ENCODE results near the gene ASTN2. TPM values are rescaled to one million over a fixed set of nuclear protein-coding genes. Genes with fewer than 3 reads are reported as not detected.

The ASTN2 gene
- total RNA-seq, 6 experiments from 2014 or later, result 0.91 to 3.1 (median 2.5) TPM

DNA sequence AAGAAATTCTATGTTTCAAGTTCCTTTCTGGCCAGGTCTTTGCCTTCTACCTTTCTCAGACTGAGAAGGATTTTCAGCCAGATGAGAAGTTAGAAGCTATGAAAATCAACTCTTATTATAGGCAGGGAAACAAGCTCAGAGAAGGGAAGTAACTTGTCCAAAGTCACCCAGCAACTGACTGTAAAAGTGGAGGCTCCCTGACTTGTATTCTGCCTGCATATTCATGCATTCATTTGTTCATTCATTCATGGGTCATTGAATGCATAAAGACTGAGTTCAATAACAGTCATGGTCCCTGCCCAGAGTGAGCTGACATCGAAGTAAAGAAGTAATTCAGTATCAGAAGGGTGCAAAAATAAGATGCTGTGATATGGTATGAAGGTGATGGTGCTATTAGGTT, 1021.7 kb downstream of the ASTN2 start:
- no peaks in the 10 kb centered on the region for H3K9me3 ChIP-seq
- no peak overlapping the region for H3K4me3 ChIP-seq
- no peak overlapping the region for H3K27ac ChIP-seq
- H3K4me1 ChIP-seq, result no peaks in the 10 kb centered on the region
- ATAC-seq (no peak), DNase-seq (no peak)
- intact Hi-C loops (cut with DNase I), result no loop called here
- WGBS (ENCODE audit: insufficient coverage, low coverage, low lambda C conversion rate, missing lambda C conversion rate), result 71% methylated on average over 1 of the region's 1 CpG
- TF ChIP-seq POLR2A (IDR thresholded peaks at IDR 0.05) (no peak), CTCF (IDR thresholded peaks at IDR 0.05) (no peak)
- no peaks in the 10 kb centered on the region for H3K27me3 ChIP-seq
- no peaks in the 10 kb centered on the region for H3K36me3 ChIP-seq

- intact Hi-C loops (cut with DNase I), result no loop called here
- ATAC-seq, result no peak
- no peak for DNase-seq
- Histone ChIP-seq H3K27me3 (no peaks in the 10 kb centered on the region), H3K4me1 (no peaks in the 10 kb centered on the region), H3K36me3 (no peaks in the 10 kb centered on the region), H3K27ac (no peak overlapping the region), H3K4me3 (no peak overlapping the region), H3K9me3 (no peaks in the 10 kb centered on the region)
- TF ChIP-seq CTCF (IDR thresholded peaks at IDR 0.05) (no peak), POLR2A (IDR thresholded peaks at IDR 0.05) (no peak)
- 60% methylated on average over 2 of the region's 4 CpGs for WGBS (ENCODE audit: insufficient coverage, low coverage, low lambda C conversion rate, missing lambda C conversion rate)
Measured at GRCh38 chr9:116391306-116391900, 1023.5 kb downstream of the ASTN2 start.

- Histone ChIP-seq H3K9me3 (no peaks in the 10 kb centered on the region), H3K27me3 (no peaks in the 10 kb centered on the region), H3K4me1 (no peaks in the 10 kb centered on the region), H3K36me3 (no peaks in the 10 kb centered on the region), H3K27ac (no peak overlapping the region), H3K4me3 (no peak overlapping the region)
- 72% methylated on average over 6 of the region's 7 CpGs for WGBS (ENCODE audit: insufficient coverage, low coverage, low lambda C conversion rate, missing lambda C conversion rate)
- TF ChIP-seq CTCF (IDR thresholded peaks at IDR 0.05), result no peak
- no peak for TF ChIP-seq POLR2A (IDR thresholded peaks at IDR 0.05)
- intact Hi-C loops (cut with DNase I), result no loop called here
- ATAC-seq (no peak), DNase-seq (no peak)
Measured at GRCh38 chr9:116390303-116391228, 1024.3 kb downstream of the ASTN2 start.

DNA sequence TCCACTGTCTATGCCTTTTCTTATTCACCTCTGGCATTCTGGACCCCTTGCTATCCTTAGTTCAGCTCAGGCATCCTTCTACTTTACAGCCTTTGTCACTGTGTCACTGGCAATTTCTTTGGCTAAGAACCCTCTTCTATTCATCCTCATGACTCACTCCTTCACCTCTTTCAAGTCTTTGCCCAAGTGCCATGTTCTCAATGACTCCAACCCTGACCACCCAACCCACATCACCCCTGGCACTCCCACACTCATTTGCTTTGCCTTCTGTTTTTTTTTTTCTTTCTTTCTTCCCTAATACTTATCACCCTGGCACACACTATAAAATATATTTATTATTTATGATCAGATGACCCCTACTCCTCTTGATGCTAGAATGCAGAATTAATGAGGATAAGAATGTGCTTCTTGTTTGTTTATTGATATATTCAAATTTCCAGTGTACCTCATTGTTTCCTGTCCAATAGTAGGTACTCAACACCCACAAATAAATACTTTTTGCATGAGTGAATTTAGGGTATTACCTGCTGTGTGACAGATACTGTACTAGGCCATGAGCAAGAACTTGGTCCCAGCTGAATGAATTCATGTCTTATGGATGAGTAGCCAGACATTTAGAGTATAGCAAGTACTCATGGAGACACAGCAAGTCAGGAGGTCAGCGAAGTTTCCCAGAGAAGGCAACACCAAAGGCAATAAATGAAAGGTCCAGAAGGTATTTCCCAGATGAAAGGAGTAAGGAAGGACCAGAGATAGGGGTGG, 1025.1 kb downstream of the ASTN2 start:
- WGBS (ENCODE audit: insufficient coverage, low coverage, low lambda C conversion rate, missing lambda C conversion rate), result 88% methylated on average over 1 of the region's 1 CpG
- intact Hi-C loops (cut with DNase I), result no loop called here
- Histone ChIP-seq H3K27ac (no peak overlapping the region), H3K9me3 (no peaks in the 10 kb centered on the region), H3K4me1 (no peaks in the 10 kb centered on the region), H3K36me3 (no peaks in the 10 kb centered on the region), H3K4me3 (no peak overlapping the region), H3K27me3 (no peaks in the 10 kb centered on the region)
- TF ChIP-seq CTCF (IDR thresholded peaks at IDR 0.05) (no peak), POLR2A (IDR thresholded peaks at IDR 0.05) (no peak)
- DNase-seq (no peak), ATAC-seq (no peak)

All from right lobe of liver (tissue), 6 donors.